GM12891 (cell line): ENCODE measurements around the gene ATP6V0A1.

ENCODE experiments used
- DNase-seq: peaks from one replicate; pipeline ENCODE4 v3.0.0; 2011; ENCODE audit warnings: low spot score; ENCODE audit not compliant: insufficient read length
- FAIRE-seq: peaks from 2 replicates; lab custom pipeline; 2011; peaks lifted over from hg19 to GRCh38; lab: Jason Lieb, UNC
- PAX5 ChIP-seq: IDR thresholded peaks from 2 replicates; pipeline ENCODE4 v1.6.1; 2011; ENCODE audit warnings: low read length, moderate library complexity, mild to moderate bottlenecking; ENCODE audit not compliant: insufficient read depth, severe bottlenecking
- POLR2A ChIP-seq: IDR thresholded peaks from 2 replicates; pipeline ENCODE4 v1.6.1; 2011; ENCODE audit warnings: low read depth, low read length, control low read depth
- POLR2AphosphoS5 ChIP-seq: IDR thresholded peaks from 2 replicates; pipeline ENCODE4 v1.6.1; 2011; ENCODE audit warnings: low read depth, low read length, control low read depth
- POU2F2 ChIP-seq: IDR thresholded peaks from 2 replicates; pipeline ENCODE4 v1.6.1; 2011; ENCODE audit warnings: low read depth, mild to moderate bottlenecking, control low read depth, low read length, moderate library complexity
- SPI1 ChIP-seq: IDR thresholded peaks from 2 replicates; pipeline ENCODE4 v1.6.1; 2011; ENCODE audit warnings: low read depth, low read length, control low read depth
- TAF1 ChIP-seq: IDR thresholded peaks from 2 replicates; pipeline ENCODE4 v1.6.1; 2011; ENCODE audit warnings: low read depth, low read length, control low read depth

Gene ATP6V0A1

DNA sequence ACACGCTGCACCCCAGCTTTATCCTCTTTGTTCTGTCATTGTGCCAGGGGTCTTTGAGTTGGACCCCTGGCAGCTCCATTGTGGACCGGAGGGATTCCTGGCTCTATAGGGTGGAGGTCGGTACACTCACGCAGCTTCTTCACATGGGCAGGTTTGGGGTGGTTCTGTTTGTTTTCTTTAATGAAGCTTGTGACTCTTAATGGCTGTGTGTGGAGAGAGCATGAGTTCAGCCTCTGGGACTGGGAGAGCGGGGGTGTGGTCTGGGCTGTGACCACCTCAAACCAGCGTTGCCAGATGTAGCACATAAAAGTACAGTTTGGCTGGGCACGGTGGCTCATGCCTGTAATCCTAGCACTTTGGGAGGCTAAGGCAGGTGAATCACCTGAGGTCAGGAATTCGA is 56.2 kb downstream of the ATP6V0A1 start:
- FAIRE-seq = no peak
- no peak for TF ChIP-seq POLR2A
- no peak for TF ChIP-seq POLR2AphosphoS5
- TF ChIP-seq POU2F2 = no peak
- no peak for TF ChIP-seq PAX5
- TF ChIP-seq TAF1 = no peak
- TF ChIP-seq SPI1 = no peak
- DNase-seq = no peak

GRCh38 chr17:42517516-42517915 is 58.8 kb downstream of the ATP6V0A1 start:
- TF ChIP-seq TAF1 (no peak), POU2F2 (0 out of 2 replicates have a peak, but pooled peaks have one; percentile 37), POLR2A (no peak), SPI1 (0 out of 2 replicates have a peak, but pooled peaks have one; percentile 26), PAX5 (no peak), POLR2AphosphoS5 (no peak)
- FAIRE-seq = peak; percentile 89
- peak; percentile 74 for DNase-seq

DNA sequence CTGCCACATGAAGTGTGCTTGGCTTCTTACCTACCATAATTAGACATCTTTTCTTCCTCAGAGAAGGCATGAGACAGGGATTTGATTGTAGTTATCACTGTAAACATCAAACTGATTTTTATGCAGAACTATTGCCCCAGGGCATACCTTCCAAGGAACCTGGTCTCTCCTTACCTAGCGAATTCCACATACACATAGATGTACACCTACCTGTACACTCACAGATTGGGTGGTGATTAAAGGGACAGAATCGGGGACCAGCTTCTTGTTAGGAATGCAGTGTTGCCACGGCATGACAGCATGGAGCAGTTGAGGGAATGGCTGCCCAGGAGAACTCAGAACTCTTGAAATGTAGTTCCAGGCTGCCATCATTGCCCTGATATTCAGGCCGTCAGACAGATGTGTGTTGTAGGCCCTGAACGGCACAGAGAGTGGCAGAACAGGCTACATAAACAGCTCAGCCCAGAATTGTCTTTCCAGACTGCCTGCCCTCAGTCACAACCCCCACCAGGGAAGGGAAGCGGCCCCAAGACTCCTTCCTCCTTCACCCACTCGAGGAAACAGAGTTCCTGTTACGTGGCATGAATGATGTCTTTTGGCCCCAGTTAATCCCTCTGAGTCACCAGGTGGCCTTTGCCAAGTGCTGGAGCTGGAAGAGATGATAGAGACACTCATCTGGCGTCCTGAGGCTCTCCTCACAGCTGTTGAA is 59.5 kb downstream of the ATP6V0A1 start:
- FAIRE-seq = no peak
- no peak for DNase-seq
- no peak for TF ChIP-seq PAX5
- TF ChIP-seq SPI1 = no peak
- TF ChIP-seq POLR2AphosphoS5 = no peak; the same call in 1 of the 2 replicates
- TF ChIP-seq TAF1 = no peak
- TF ChIP-seq POU2F2 = no peak
- no peak for TF ChIP-seq POLR2A

DNA sequence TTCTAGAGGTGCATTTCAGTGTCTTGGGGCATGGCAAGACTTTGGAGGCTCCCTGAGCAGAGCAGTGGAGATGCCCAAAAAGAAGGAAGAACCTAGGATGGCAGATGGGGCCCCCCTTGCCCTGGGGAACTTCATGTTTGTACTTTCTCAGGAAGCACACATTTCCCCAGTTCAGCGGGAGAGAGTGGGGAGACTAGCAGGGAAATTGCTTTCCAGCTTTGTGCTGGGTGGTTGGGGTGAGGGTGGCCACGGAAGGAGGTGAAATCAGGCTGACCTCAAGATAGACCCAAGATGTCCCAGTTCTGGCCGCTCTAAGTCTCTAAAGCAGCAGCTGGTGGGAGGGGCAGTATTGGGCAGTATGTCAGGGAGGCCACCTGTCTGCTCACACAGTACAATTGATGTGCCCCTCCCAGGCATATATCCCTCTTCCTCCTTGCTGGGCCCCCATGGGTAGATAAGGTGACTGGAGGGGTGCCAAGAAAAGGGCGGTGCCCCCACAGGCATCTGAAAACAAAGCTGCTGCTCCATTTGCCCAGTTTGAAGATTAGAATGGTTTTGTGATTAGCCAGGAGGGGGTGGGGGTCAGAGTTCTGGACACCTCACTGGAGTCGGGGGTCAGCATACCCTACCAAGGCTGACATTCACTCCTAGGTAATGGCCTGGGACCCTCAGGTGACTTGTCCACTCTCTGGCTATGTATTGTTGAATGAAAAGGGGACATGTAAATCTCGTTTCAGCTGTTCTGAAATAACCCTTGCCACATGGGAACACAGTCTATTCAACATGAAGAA is 60.3 kb downstream of the ATP6V0A1 start:
- no peak for DNase-seq
- no peak for FAIRE-seq
- no peak for TF ChIP-seq POLR2A
- TF ChIP-seq PAX5 = no peak
- TF ChIP-seq POU2F2 = no peak
- TF ChIP-seq SPI1 = no peak
- no peak for TF ChIP-seq TAF1
- TF ChIP-seq POLR2AphosphoS5 = no peak

- no peak for FAIRE-seq
- DNase-seq = no peak
- no peak for TF ChIP-seq SPI1
- TF ChIP-seq PAX5 = no peak
- TF ChIP-seq TAF1 = no peak
- no peak for TF ChIP-seq POLR2AphosphoS5
- no peak for TF ChIP-seq POLR2A
- no peak for TF ChIP-seq POU2F2
These were observed 61.1 kb downstream of the ATP6V0A1 start for GRCh38 chr17:42519546-42520491.

GRCh38 chr17:42520540-42520951 is 61.9 kb downstream of the ATP6V0A1 start:
- FAIRE-seq (no peak), DNase-seq (no peak)
- TF ChIP-seq TAF1 = no peak
- no peak for TF ChIP-seq POLR2A
- TF ChIP-seq PAX5 = no peak
- no peak for TF ChIP-seq POLR2AphosphoS5

- FAIRE-seq (no peak), DNase-seq (no peak)
- TF ChIP-seq TAF1 = no peak
- no peak for TF ChIP-seq POLR2A
- no peak for TF ChIP-seq POU2F2
- no peak for TF ChIP-seq POLR2AphosphoS5
- no peak for TF ChIP-seq SPI1
- TF ChIP-seq PAX5 = no peak
These were observed 62.4 kb downstream of the ATP6V0A1 start for GRCh38 chr17:42521036-42521435.

- no peak for FAIRE-seq
- no peak for TF ChIP-seq POLR2AphosphoS5
- TF ChIP-seq POU2F2 = no peak
- no peak for TF ChIP-seq SPI1
- TF ChIP-seq TAF1 = no peak
- no peak for TF ChIP-seq POLR2A
- TF ChIP-seq PAX5 = no peak
- no peak for DNase-seq
These were observed 63.1 kb downstream of the ATP6V0A1 start for GRCh38 chr17:42521666-42522262.
